HFF-Myc (cell line): ENCODE data around the gene ZNF569.
A peak's percentile ranks its signal among the peaks of the same experiment; 100 is the strongest.
"Not testable (repeated sequence)": the region's sequence is repeated elsewhere in the genome, so short reads cannot be mapped to it uniquely, and the experiment has no call there.

Experiments
- DNase-seq: peaks from one replicate; pipeline ENCODE4 v3.0.0-alpha.2; 2011; ENCODE audit warnings: low read depth; ENCODE audit errors: extremely low read depth
- H3K4me3 ChIP-seq: replicated peaks from 2 replicates; pipeline ENCODE4 v1.5.1; 2011; ENCODE audit warnings: low read depth, mild to moderate bottlenecking, control low read depth, low read length
- CTCF ChIP-seq: IDR thresholded peaks from 2 replicates; pipeline ENCODE4 v1.5.1; 2012; ENCODE audit warnings: mild to moderate bottlenecking, low read depth, low read length, control low read depth; ENCODE audit errors: missing control alignments

ZNF569 gene

GRCh38 chr19:37467608-37468090 lies 405 bp upstream of the ZNF569 start:
- TF ChIP-seq CTCF = no peak
- no peak for DNase-seq
- peak overlapping the region; percentile 83 for H3K4me3 ChIP-seq

DNA sequence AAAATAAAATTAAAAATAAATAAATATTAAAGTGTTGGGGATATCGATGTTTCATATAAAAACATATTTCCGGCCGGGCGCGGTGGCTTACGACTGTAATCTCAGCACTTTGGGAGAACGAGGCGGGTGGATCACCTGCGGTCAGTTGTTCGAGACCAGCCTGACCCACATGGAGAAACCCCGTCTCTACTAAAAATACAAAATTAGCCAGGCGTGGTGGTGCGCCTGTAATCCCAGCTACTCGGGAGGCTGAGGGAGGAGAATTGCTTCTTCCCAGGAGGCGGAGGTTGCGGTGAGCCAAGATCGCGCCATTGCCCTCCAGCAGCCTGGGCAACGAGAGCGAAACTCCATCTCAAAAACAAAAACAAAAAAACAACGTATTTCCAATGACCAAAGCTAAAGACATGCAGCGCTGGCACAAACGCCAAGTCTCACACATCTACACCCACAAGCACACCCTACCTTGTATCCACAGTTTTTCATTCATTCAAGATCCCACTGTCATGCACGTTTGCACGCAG lies 907 bp downstream of the ZNF569 start:
- H3K4me3 ChIP-seq = peak overlapping the region; percentile 83
- TF ChIP-seq CTCF = no peak
- DNase-seq = no peak

DNA sequence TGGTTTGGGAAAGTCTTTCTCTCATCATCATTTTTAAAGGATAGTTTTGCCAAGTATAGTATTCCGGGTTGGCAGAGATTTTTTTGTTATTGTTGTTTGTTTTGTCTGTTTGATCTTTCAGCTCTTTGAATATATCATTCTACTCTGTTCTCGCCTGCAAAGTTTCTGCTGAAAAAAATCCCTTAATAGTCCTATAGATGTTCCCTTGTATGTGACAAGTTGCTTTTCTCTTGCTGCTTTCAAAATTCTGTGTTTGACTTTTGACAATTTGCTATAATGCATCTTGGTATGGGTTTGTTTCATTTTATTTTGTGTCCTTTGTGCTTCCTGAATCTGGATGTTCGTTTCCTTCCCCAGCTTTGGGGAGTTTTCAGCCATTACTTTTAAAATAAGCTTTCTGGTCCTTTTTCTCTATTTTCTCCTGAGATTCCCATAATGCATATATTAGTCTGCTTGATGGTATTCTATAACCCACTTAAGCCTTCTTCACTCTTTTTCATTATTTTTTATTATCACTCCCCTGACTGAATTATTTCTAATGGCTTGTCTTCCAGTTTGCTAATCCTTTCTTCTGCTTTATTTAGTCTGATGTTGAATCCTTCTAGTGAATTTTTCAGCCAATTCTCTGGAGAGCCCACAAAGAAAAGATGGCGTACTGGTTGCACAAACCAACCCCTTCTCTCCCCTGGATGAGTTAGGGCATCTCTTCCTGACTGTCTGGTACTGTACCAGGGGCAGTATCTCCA lies 14.6 kb downstream of the ZNF569 start:
- no peak overlapping the region for H3K4me3 ChIP-seq
- DNase-seq = no peak
- TF ChIP-seq CTCF = no peak

GRCh38 chr19:37413313-37414084 lies 53.7 kb downstream of the ZNF569 start:
- no peak for TF ChIP-seq CTCF
- DNase-seq = no peak
- H3K4me3 ChIP-seq = no peak overlapping the region

GRCh38 chr19:37412700-37413099 lies 54.5 kb downstream of the ZNF569 start:
- TF ChIP-seq CTCF = no peak
- no peak overlapping the region for H3K4me3 ChIP-seq
- DNase-seq = no peak

DNA sequence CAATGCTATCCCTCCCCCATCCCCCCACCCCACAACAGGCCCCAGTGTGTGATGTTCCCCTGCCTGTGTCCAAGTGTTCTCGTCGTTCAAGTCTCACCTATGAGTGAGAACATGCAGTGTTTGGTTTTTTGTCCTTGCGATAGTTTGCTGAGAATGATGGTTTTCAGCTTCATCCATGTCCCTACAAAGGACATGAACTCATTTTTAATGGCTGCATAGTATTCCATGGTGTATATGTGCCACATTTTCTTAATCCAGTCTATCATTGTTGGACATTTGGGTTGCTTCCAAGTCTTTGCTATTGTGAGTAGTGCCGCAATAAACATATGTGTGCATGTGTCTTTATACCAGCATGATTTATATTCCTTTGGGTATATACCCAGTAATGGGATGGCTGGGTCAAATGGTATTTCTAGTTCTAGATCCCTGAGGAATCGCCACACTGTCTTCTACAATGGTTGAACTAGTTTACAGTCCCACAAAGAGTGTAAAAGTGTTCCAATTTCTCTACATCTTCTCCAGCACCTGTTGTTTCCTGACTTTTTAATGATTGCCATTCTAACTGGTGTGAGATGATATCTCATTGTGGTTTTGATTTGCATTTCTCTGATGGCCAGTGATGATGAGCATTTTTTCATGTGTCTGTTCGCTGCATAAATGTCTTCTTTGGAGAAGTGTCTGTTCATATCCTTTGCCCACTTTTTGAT lies 61.0 kb downstream of the ZNF569 start:
- not testable (repeated sequence) for H3K4me3 ChIP-seq, DNase-seq

- DNase-seq = no peak
- no peak overlapping the region for H3K4me3 ChIP-seq
- no peak for TF ChIP-seq CTCF
These were observed 63.8 kb downstream of the ZNF569 start for GRCh38 chr19:37403403-37403802.
